GM21619 (cell line): ENCODE data around the gene IGFLR1.
"Not testable (repeated sequence)": the region's sequence is repeated elsewhere in the genome, so short reads cannot be mapped to it uniquely, and the experiment has no call there.

ENCODE experiments used
- ATAC-seq: cut with Tn5 transposase; IDR thresholded peaks from one replicate; pipeline ENCODE4 v1.9.1; 2021; ENCODE audit not compliant: unreplicated experiment

The IGFLR1 gene

DNA sequence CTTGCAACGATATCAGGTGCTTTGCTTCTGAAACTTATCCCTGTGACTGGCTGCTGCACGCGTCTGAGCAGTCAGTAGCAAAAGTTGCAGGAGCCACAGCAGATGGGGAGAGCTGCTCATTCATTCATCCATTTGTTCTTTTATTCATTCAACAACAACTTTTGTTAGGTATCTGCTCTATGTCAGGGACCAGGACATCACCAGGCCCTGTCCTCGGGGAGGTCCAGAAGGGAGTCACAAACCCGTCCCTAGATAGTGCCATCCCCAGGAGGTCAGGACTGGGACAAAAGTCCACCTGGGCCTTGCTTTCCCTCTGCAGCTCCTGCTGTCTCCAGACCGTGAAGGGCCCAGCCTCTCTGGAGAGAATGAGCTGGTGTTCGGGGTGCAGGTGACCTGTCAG is 35.7 kb upstream of the IGFLR1 start:
- ATAC-seq = no peak

DNA sequence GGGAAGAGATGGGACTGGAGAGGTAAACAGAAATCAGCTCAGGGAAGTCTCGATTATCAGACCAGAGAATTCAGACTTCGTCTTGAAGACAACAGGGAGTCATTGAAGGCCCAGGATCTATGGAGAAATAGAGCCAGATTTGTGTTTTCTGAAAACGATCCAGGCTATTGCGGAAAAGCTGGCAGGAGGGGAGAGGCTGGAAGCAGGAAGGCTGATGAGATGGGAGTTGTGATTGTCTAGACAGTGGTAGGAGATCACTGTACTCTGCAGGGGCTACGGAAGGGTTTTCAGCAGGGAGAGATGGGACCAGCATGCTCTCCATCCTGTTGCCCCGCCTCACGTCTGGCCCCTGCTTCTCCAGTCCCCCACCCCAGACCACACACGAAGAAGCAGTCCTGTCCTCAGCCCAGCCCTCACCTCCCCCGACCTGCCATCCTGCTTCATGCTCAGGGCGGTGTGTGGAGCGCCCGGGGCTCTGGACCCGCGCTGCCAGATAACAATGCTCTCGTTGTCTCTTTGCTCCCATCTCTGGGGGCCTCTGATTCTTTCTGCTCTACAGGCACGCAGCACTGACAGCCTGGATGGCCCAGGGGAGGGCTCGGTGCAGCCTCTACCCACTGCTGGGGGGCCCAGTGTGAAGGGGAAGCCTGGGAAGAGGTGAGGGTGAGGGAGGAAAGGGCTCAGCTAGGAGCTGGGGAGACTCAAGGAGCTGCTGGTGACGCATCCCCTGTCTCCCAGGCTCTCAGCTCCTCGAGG is 35.0 kb upstream of the IGFLR1 start:
- no peak for ATAC-seq

DNA sequence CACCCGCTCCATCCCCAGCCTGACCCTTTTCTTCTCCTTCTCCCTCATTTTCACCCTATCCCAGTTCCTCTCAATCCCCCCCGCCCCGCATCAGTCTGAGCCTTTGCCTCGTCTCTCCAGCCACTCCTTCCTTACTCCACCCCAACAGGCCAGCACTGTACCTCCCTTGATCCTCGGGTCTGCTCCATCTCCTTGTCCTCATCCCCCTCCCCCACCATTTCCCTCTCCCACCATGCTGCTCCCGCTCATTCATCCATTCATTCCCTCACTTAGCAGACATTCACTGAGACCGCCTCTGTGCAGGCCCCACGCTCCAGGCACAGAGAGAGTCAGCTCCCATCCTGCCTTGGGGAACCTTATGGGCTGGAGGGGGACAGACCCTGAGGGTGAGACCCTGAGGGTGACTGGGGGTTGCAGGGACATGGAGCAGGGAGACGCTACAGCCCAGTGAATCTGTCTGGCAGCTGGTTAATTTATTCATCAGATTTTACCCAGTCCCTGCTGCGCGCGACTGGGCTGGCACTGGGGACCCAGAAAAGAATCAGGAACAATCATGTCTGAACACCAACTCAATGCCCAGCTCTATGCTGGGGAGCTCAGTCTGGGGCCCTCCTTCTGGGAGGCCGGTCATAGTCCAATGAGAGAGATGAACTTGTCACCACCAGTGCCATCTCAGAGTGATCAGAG is 34.0 kb upstream of the IGFLR1 start:
- ATAC-seq = no peak

DNA sequence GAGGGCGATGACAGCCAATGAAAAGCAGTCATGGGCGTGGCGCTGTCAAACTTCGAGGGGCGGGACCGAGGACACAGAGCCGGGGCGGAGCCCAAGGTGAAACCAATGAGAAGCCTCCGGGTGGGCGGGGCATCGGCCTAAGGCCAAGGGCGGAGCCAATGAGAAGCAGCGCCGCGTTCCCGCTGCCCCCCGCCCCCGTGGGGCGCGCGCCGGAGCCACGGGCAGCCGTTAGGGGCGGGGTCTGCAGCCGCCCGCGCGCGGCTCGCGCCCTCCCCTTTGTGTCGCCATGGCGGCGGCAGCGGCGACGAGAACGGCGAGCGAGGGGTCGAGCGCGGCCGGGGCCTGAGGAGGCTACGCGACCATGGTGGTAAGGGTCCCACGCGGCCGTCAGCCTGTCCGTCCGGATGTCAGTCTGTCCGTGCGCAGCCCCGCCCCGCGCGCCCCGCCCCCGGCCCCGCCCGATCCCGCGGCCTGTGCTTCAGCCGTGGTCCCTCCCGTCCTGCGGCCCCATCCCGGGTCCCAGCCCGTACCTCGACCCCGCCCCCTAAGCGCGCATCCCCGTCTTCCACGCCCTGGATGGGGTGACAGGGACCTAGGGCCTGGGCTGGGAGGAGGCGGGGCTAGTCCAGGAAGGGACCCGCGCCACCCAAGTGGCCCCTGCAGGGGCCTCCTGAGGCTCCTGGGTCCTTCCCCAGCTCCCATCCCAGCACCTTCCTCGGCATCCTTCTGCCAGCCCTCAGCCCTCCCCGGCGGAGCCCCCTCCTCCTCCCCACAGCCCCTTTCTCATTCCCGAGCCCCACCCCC is 33.2 kb upstream of the IGFLR1 start, which contains the start of gene ARHGAP33:
TSS of gene ARHGAP33 (plus strand) at position 267 of the 804 bp plus-strand sequence. CDS start at position 362, 95 bp downstream.
- ATAC-seq = peak; percentile 92

DNA sequence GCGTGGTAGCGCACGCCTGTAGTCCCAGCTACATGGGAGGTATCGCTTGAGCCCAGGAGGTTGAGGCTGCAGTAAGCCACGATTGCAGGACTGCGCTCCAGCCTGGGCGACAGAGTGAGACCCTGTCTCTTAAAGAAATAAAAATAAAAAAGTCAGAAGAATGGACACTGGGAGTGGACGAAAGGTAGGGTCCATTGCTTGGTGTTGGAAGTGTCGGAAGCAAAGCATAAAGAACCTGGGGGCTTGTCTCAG is 32.7 kb upstream of the IGFLR1 start:
- ATAC-seq = peak; percentile 11

DNA sequence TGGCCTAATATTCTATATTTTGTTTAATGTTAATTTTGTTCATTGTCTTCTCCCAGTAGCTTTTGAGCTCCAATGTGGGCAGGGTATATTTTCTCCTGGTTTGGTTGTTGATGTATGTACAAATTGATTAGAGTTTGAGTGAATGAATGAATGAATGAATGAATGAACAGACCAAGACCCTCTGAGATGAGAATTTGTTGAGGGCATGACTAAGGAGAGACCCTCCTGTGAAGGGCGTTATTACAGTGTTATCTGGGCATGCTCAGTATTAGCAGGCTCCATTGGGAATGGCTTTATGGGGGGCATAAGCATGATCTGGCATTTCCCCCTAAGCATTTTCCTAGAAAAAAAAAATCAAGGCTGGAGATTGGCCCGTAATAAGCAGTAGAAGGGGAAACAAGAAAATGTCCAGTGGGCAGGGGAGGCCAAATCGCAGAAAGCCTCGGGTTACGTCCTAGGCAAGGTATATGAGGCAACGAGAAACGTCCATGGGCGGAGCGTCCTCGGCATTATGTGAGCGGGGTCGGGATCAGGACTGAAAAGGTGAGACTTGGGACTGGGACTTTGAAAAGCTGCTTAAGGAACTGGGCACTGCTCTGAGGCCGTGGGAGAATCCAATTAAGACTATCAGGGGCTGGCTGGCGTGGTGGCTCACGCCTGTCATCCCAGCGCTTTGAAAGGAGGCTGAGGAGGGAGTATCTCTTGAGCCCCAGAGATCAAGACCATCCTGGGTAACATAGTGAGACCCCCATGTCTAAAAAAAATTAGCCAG is 32.2 kb upstream of the IGFLR1 start:
- no peak for ATAC-seq

DNA sequence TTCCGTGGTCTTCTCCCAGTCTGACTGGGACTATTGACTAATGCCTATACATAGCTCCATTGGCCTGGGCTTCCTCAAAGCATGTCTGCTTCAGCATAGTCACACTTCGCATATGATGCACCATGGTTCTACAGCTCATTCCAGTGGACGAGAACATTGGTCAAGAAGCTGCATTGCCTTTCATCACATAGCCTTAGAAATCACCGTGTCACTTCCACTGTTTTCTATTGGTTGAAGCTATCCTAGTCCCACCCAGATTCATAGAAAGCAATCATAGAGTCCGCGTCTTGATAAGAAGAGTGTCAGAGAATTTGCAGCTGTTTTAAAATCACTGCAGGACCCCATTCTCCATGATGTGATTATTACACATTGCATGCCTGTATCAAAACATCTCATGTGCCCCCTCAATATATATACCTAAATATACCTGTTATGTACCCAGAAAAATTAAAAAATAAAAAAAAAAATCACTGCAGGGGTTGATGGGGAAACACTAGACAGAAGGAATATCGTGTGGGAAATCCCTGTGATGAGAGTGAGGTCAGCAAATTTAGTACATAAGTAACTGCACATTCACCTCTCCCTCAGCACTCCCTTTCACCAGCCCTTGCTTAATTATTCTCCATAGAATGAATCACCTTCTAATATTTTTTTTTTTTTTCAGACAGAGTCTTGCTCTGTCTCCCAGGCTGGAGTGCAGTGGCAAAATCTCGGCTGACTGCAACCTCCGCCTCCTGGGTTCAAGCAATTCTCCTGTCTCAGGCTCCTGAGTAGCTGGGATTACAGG is 31.0 kb upstream of the IGFLR1 start:
- ATAC-seq = no peak

DNA sequence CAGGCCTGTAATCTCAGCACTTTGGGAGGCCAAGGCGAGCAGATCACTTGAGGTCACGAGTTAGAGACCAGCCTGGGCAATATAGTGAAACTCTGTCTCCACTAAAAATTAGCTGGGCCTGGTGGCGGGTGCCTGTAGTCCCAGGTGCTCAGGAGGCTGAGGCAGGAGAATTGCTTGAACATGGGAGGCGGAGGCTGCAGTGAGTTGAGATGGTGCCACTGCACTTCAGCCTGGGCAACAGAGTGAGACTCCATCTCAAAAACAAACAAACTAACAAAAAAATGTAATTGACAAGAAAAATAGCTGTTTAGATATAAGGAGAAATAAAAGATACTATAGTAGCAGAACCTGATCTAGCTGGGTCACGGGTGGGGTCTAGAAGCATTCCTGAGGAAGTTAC is 30.1 kb upstream of the IGFLR1 start:
- not testable (repeated sequence) for ATAC-seq

DNA sequence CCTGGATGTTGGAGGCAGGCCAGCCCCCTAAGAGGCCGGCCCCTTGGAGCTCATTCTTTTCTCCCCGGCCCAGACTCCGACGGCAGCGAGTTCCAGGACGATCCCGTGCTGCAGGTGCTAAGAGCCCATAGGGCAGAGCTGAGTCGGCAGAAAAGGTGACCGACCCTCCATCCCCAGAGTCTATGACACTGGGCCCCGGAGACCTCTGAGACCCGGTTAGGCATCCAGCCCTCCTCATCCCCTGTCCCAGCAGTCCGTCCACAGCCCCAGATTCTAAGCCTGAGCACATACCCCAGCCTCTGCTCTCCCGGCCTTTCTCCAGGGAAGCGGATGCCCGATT is 25.8 kb upstream of the IGFLR1 start:
- ATAC-seq = no peak

DNA sequence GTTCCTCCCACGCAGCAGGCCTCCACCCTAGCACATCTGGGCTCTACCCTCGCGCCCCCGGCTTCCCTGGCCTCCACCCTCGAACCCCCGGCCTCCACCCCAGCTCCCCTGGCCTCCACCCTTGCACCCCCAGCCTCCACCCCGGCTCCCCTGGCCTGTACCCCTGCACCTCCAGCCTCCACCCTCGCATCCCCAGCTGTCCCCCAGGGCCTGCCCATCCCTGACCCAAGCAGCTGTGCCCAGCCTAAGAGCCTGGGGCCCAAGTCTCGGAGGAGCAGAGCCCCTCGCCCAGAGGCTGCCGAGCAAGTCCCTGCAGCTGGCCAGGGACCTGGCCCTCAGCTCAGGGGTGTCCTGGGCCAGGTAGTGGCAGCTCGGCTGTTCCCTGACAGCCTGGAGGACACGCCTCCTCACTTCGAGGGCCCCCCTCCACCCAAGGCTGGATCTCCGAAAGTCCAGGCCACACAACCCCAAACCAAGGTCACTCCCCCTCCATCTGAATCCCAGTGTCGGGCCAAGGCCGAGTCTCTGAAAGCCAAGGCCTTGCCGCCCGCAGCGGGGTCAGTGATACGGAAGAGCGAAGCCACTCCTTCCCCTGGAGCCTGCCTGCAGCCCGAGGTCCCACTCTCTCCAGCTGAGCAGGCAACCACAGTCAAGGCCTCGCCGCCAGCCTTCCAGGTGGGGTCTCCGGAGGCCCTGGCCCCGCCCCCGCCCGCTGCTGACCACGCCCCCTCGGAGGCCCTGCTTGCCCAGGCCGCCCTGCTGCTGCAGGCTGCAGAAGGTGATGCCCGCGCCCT is 25.2 kb upstream of the IGFLR1 start:
- no peak for ATAC-seq

DNA sequence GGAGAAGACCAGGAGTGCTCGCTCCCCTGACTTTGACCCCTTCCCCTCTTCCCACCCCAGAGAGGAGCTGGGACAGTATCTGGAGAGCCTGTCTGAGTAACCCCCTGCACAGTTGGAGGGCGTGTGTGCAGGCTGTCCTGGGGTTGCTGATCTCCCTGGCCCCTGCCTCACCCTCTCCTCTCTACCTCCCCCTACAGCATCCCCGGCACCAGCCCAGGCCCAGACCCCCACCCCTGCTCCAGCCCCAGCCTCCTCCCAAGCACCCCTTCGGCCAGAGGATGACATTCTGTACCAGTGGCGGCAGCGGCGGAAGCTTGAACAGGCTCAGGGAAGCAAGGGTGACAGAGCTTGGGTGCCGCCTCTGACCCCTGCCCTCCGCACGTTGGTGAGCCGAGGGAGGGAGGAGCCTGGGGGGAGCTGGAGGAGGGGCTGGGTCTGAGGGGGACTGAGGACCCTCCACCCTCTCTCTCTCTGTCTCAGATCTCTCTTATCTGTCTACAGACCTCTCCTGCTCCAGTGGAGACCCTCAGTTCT is 24.4 kb upstream of the IGFLR1 start:
- no peak for ATAC-seq

DNA sequence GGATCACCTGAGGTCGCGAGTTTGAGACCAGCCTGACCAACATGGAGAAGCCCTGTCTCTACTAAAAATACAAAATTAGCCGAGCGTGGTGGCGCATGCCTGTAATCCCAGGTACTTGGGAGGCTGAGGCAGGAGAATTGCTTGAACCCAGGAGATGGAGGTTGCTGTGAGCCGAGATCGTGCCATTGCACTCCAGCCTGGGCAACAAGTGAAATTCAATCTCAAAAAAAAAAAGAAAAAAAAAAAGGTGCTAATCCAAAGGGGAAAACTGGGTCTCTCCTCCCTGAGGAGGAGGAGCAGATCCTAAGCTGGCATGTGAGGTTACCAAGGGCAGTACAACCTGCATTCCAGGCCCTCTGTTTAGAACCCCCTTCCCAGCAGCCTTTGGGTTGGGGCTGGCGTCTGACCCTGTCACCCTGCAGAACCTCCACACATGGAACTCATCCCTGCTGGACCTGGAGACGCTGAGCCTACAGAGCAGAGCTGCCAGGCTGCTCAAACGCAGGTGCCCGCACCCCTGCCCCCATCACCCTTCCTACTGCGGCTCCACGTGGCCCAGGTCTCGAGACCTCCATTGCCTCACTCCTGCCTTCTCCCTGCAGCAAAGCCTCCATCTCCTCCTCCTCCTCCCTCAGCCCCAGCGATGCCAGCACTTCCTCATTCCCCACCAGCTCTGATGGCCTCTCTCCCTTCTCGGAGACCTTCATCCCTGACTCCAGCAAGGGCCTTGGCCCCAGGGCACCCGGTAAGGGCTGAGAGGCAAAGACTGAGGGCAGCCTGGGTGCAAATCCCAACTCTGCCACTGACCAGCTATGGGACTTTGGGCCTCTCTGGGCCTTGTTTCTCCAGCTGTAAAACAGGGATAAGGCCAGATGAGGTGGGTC is 22.4 kb upstream of the IGFLR1 start:
- no peak for ATAC-seq

DNA sequence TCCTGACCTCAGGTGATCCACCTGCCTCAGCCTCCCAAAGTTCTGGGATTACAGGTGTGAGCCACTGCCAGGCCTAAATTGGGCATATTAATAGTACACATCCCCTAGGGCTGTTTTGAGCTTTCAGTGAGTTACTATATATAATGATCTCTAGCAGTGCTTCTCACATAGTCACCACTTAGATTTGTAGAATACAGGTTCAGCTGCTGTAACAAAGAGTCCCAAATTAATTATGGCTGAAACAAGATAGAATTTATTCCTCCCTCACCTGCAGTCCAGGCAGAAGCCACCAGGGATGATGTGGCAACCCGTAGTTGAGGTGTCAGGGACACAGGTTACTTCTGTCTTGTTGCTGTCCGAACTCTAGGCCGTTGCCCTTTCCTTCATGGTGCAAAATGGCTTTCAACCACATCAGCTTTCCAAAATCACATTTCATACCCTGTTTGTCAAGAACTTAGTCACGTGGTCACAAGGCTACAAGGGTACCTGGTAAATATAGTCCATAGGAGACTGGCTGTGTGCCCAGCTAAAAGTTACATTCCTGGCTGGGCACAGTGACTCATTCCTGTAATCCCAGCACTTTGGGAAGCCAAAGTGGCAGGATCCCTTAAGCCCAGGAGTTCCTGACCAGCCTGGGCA is 18.6 kb upstream of the IGFLR1 start:
- ATAC-seq = no peak

DNA sequence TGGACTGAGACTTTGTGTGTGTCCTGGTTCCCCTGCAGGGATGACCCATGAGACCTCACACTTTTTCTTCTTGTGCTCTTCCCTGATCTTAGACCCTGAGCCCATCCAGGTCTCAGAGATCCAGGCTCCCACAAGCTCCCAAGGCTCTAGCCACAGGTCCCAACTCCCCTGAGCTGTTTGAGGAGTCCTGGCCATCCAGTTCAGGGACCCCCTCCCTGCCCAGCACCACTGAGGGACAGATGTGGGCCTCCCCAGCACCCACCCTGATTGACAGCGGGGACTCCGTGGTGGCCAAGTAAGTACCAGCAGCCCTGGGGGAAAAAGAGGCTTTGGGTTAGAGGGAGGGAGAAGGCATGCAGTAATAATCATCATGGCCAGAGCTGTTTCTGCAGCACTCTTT is 17.4 kb upstream of the IGFLR1 start:
- no peak for ATAC-seq

DNA sequence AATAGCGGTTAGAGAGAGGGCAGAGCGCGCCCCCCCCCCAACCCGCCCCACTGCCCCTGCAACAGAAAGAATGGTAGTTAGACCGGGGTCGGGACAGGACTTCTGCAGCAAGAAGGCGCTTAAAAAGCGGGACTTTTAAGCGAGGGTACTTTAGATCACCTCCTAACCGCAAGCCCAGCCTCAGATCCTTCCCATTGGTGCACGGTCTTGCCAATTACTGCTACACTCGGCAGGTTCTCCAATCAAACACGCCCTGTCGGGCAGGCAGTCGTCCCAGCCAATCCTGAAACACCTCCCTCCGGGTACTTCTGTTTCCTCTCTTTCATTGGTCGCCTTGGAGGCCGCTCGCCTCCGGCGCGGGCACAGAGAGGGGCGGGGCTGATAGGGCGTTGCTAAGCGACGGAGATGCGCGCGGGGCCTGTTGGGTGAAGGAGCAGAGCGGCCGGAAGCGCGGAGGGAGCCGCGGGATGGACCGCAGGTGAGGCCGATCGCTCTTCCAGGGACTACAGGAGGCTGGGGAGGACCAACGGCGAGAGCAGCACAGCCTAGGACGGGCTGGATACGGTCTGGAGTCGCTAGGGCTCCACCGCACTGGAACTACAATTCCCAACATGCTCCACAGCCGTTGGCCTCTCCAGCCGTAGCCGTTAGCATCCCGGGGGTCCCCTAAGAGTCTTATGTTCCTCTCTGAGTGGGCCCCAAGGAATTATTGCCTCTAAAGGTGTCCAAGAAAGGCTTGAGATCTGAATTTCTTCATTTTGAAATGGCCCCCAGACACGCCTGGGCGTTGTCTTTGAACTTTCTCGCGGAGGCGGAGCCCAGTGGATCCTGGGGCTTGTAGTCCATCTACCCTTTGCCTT is 15.7 kb upstream of the IGFLR1 start, which contains the start of gene PROSER3:
TSS of gene PROSER3 (plus strand) at position 428 of the 860 bp plus-strand sequence. CDS start at position 468, 40 bp downstream.
- peak; percentile 91 for ATAC-seq

DNA sequence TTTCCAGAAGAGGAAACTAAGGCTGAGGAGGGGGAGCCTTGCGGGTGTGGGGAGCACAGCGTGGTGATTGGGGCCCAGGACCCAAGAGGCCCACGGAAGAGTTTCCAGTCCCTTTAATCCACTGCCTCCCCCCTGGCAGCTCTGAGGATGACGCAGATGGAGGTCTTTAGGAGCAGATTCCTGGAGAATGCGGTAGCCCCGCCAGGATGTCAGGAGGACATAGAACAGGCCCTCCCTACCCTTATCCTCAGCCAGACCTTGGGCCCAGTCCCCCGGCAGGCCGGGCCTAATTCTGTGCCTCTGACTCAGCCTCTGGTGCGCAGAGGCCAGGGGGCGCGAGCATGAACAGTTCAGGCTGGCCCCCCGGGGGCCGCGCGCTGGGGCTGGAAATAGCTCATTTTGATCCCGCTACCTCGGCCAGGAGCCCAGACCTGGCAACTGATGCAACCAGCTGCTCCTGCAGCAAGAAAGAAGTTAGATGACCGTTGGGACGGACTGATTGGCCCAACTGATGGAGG is 15.0 kb upstream of the IGFLR1 start:
- peak; percentile 9 for ATAC-seq
